Activated CD4-positive, alpha-beta T cell treated with anti-CD3 and anti-CD28 coated beads, Interleukin-2, Interleukin-4, amounts not matched to agents 100 ng/mL and 50 ng/mL, durations not matched to agents 16 hours and 8 hours (primary cell): ENCODE measurements around the gene LRRC4C.

ENCODE experiments used
- DNase-seq: peaks from one replicate; pipeline ENCODE4 v3.0.0-alpha.2; 2020; ENCODE audit warnings: low spot score

LRRC4C gene

DNA sequence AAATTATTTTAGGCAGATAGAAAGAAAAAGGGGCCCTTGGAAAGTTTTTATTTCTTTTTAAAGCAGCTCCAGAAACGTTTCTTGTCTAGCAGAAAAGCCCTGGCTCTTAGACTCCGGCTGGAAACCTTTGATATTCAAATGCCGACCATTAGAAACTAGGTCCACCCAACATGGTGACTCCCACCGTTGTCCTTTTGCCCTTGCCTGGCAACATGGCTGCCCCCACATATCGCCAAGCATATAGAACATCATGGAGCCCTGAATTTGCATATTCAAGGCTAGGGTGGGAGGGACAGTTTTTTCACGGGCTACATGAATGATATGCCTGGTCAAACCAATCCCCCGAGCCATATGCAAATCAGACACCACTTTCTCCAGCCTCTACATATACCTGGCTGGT, 1379.0 kb downstream of the LRRC4C start:
- DNase-seq = no peak
